Type B pancreatic cell (in vitro differentiated cells): Measurements from ENCODE around the gene IL21R. TPM values are rescaled to one million over a fixed set of nuclear protein-coding genes. Genes with fewer than 3 reads are reported as not detected.

ENCODE experiments used
- DNase-seq: peaks from one replicate; pipeline ENCODE4 v3.0.0; 2021; ENCODE audit warnings: mixed read lengths; ENCODE audit not compliant: unreplicated experiment; ENCODE audit errors: extremely low spot score
- H3K27ac Mint-ChIP-seq: 2 replicates; pipeline ENCODE4 v1.8.0; 2021; ENCODE audit warnings: mild to moderate bottlenecking, mixed read lengths
- H3K27me3 Mint-ChIP-seq: 2 replicates; pipeline ENCODE4 v1.8.0; 2021; ENCODE audit warnings: mixed read lengths
- H3K36me3 Mint-ChIP-seq: 2 replicates; pipeline ENCODE4 v1.8.0; 2021; ENCODE audit warnings: mixed read lengths
- H3K4me1 Mint-ChIP-seq: one replicate; pipeline ENCODE4 v1.8.0; 2021; ENCODE audit warnings: mixed read lengths; ENCODE audit not compliant: unreplicated experiment
- H3K4me3 Mint-ChIP-seq: 2 replicates; pipeline ENCODE4 v1.8.0; 2021; ENCODE audit warnings: mild to moderate bottlenecking, mixed read lengths
- H3K9me3 Mint-ChIP-seq: 2 replicates; pipeline ENCODE4 v1.8.0; 2021; ENCODE audit warnings: mixed read lengths
- CTCF ChIP-seq: fragments of 200-600 bp; sonication (generic); conservative IDR thresholded peaks from 2 replicates; pipeline ENCODE4 v1.5.0; 2021; ENCODE audit warnings: antibody characterized with exemption, mild to moderate bottlenecking
- total RNA-seq: library from RNA; stranded (reverse); gene quantifications from 2 replicates; pipeline ENCODE4 v1.2.1, GENCODE V29; 2021; ENCODE audit warnings: low replicate concordance

IL21R gene
- total RNA-seq, 1 donor from 2014 or later: 0.29 TPM

GRCh38 chr16:27460663-27461482, 58.9 kb downstream of the IL21R start:
- Mint-ChIP-seq H3K4me1 (peaks cover 10% of the 10 kb centered on the region), H3K36me3 (peaks cover 15% of the 10 kb centered on the region), H3K27me3 (no peaks in the 10 kb centered on the region), H3K4me3 (no peak overlapping the region), H3K27ac (no peak overlapping the region), H3K9me3 (no peaks in the 10 kb centered on the region)
- no peak for TF ChIP-seq CTCF
- DNase-seq: no peak

GRCh38 chr16:27461483-27462171, 59.7 kb downstream of the IL21R start:
- H3K4me1 Mint-ChIP-seq: peaks cover 10% of the 10 kb centered on the region
- TF ChIP-seq CTCF: no peak
- peaks cover 22% of the 10 kb centered on the region for H3K36me3 Mint-ChIP-seq
- H3K27me3 Mint-ChIP-seq: no peaks in the 10 kb centered on the region
- H3K27ac Mint-ChIP-seq: no peak overlapping the region
- DNase-seq: no peak
- H3K4me3 Mint-ChIP-seq: no peak overlapping the region
- H3K9me3 Mint-ChIP-seq: no peaks in the 10 kb centered on the region

- H3K36me3 Mint-ChIP-seq: peaks cover 29% of the 10 kb centered on the region
- no peaks in the 10 kb centered on the region for H3K27me3 Mint-ChIP-seq
- H3K4me3 Mint-ChIP-seq: no peak overlapping the region
- TF ChIP-seq CTCF: no peak
- no peak overlapping the region for H3K27ac Mint-ChIP-seq
- peaks cover 7% of the 10 kb centered on the region for H3K4me1 Mint-ChIP-seq
- H3K9me3 Mint-ChIP-seq: no peaks in the 10 kb centered on the region
- DNase-seq: no peak
Measured at GRCh38 chr16:27462200-27462845, 60.3 kb downstream of the IL21R start.

GRCh38 chr16:27462846-27463682, 61.1 kb downstream of the IL21R start:
- Mint-ChIP-seq H3K4me1 (peaks cover 5% of the 10 kb centered on the region), H3K27me3 (no peaks in the 10 kb centered on the region), H3K36me3 (peaks cover 33% of the 10 kb centered on the region), H3K4me3 (no peak overlapping the region), H3K27ac (no peak overlapping the region), H3K9me3 (no peaks in the 10 kb centered on the region)
- no peak for TF ChIP-seq CTCF
- no peak for DNase-seq
